T-helper 1 cell (primary cell): ENCODE measurements around the gene SH3BGRL3.
"Not testable (repeated sequence)": the region's sequence is repeated elsewhere in the genome, so short reads cannot be mapped to it uniquely, and the experiment has no call there.

Experiments
- DNase-seq, 5 donors: peaks; one replicate each; pipeline ENCODE4 v3.0.0-alpha.2; 2012 to 2020

Gene SH3BGRL3

GRCh38 chr1:26318338-26319064, 38.6 kb downstream of the SH3BGRL3 start:
- DNase-seq = peak in 1 of 5 donors; percentile 32

GRCh38 chr1:26320896-26321295, 41.0 kb downstream of the SH3BGRL3 start:
- no peak for DNase-seq

DNA sequence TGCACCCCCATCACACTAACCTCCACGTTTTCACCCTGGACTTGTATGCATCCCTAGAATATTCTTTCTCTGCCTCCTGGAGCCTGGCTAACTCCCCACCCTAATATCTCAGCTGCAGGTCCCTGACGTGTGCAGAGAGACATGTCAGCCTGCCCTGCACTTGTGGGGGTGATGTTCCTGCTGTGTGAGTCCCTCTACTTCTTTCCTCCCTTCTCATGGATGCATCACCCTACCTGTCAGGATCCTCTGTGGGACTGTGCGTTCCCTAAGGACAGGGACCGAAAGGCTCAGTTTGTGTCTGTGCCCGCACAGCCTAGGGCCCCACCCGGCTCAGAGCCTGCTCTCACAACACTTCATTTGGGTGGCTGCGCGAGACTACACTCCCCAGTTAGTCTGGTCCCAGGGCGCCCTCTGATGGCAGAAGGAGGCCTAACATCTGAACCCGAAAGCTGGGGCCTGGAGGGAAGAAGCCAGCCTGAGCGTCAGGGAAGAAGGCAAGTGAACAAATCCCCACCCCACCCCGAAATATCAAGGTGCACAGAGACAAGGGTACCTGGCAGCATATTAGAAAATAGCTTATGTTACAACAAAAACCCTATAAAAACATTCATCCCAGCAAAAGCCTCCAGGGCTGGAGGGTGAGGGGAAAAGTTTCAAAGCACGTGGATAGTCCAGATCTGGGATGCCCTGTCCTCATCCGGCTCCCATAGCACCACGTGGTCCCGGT, 41.6 kb downstream of the SH3BGRL3 start:
- DNase-seq = peak; percentile 83 to 95 (median 88)

DNA sequence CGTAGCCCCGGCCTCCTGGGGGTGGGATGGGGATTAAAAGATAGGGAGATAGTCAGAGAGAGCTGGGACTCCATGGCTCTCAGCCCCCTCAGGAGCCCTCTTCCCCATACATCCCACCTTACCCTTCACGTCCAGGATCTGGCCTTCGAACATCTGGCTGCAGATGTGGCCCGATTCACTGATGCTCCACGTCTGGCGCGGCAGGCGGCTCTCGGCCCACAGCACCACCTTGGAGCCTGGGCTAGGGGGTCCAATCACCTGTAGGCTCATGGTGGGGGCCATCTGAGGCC, 42.1 kb downstream of the SH3BGRL3 start:
- no peak for DNase-seq

GRCh38 chr1:26323382-26323781, 43.5 kb downstream of the SH3BGRL3 start:
- no peak for DNase-seq

DNA sequence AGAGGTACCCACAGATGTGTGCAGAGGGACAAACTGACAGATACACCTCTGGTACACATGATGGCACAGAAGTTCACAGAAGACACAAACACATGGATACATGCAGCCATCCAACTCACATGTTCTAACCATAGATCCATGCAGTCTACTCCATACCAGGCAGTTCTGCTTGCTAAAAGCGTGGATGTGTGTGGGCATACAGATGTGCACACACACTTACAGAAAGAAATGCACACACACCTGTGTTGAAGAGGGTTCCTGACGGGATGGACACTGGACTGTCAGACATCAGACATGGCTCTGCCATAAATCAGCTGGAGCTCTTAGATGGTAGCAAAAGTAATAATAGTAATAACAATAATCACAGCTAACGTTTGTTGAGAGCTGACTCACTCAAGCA, 44.7 kb downstream of the SH3BGRL3 start:
- DNase-seq = no peak

- DNase-seq = no peak
These were observed 48.1 kb downstream of the SH3BGRL3 start for GRCh38 chr1:26327956-26328362.

DNA sequence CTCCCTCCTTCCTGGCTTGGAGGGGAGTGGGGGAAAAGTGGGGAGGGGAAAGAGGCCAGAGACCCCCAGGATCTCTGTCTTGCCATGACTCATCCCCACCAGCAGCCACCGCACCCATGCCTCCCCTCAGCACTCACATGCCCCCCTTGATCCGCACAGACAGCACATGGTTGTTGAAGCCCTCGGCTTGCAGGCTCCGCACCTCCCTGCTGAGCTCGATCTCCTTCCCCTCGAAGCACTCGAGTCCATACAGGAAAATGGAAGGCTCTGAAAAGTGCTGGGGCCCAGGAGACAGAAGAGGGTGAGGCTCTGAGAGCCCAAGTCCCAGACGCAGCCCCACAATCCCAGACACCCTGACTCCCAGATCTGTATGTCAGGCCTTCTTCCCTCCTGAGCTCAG, 48.7 kb downstream of the SH3BGRL3 start:
- DNase-seq = no peak

- not testable (repeated sequence) for DNase-seq
These were observed 49.5 kb downstream of the SH3BGRL3 start for GRCh38 chr1:26329380-26329779.

DNA sequence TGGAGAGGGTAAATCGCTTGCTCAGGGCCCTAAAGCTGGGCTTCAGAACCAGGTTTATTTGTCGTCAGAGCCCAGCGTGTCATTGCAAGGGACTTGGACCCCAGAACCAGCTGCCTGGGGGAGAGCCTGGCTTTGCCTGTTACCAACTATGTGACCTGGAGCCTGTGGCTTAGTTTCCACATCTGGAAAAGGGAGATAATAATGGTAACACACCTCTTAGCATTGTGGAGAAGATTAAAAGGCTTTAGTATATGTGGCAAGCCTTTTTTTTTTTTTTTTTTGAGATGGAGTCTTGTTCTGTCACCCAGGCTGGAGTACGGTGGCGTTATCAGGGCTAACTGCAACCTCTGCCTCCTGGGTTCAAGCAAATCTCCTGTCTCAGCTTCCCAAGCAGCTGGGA, 50.4 kb downstream of the SH3BGRL3 start:
- DNase-seq = no peak
